ENCODE data around the gene RASD1. TPM values are rescaled to one million over a fixed set of nuclear protein-coding genes. Genes with fewer than 3 reads are reported as not detected.

The RASD1 gene
- total RNA-seq, 1 donor from 2014 or later, result 6.4 TPM

GRCh38 chr17:17469996-17470395 lies 26.2 kb downstream of the RASD1 start:
- Mint-ChIP-seq H3K36me3 (no peaks in the 10 kb centered on the region), H3K4me1 (ENCODE audit: unreplicated experiment) (no peaks in the 10 kb centered on the region), H3K9me3 (no peaks in the 10 kb centered on the region), H3K27ac (no peak overlapping the region), H3K4me3 (no peak overlapping the region), H3K27me3 (peaks cover 63% of the 10 kb centered on the region)
- DNase-seq (ENCODE audit: extremely low spot score, unreplicated experiment), result no peak
- no peak for TF ChIP-seq CTCF (conservative IDR thresholded peaks at IDR 0.05)

- Mint-ChIP-seq H3K36me3 (no peaks in the 10 kb centered on the region), H3K4me3 (no peak overlapping the region), H3K27me3 (peaks cover 69% of the 10 kb centered on the region), H3K9me3 (no peaks in the 10 kb centered on the region), H3K27ac (no peak overlapping the region), H3K4me1 (ENCODE audit: unreplicated experiment) (no peaks in the 10 kb centered on the region)
- no peak for TF ChIP-seq CTCF (conservative IDR thresholded peaks at IDR 0.05)
- no peak for DNase-seq (ENCODE audit: extremely low spot score, unreplicated experiment)
These were observed 26.8 kb downstream of the RASD1 start for GRCh38 chr17:17469358-17469757.

- Mint-ChIP-seq H3K27me3 (peaks cover 70% of the 10 kb centered on the region), H3K4me3 (no peak overlapping the region), H3K4me1 (ENCODE audit: unreplicated experiment) (no peaks in the 10 kb centered on the region), H3K27ac (no peak overlapping the region), H3K36me3 (no peaks in the 10 kb centered on the region), H3K9me3 (no peaks in the 10 kb centered on the region)
- no peak for DNase-seq (ENCODE audit: extremely low spot score, unreplicated experiment)
- no peak for TF ChIP-seq CTCF (conservative IDR thresholded peaks at IDR 0.05)
These were observed 27.8 kb downstream of the RASD1 start for GRCh38 chr17:17468217-17469010.

GRCh38 chr17:17467720-17468119 lies 28.5 kb downstream of the RASD1 start:
- Mint-ChIP-seq H3K4me1 (ENCODE audit: unreplicated experiment) (no peaks in the 10 kb centered on the region), H3K36me3 (no peaks in the 10 kb centered on the region), H3K27me3 (peaks cover 63% of the 10 kb centered on the region), H3K9me3 (no peaks in the 10 kb centered on the region), H3K4me3 (no peak overlapping the region), H3K27ac (no peak overlapping the region)
- no peak for TF ChIP-seq CTCF (conservative IDR thresholded peaks at IDR 0.05)
- DNase-seq (ENCODE audit: extremely low spot score, unreplicated experiment), result no peak

- no peak for DNase-seq (ENCODE audit: extremely low spot score, unreplicated experiment)
- Mint-ChIP-seq H3K9me3 (no peaks in the 10 kb centered on the region), H3K4me3 (no peak overlapping the region), H3K36me3 (no peaks in the 10 kb centered on the region), H3K4me1 (ENCODE audit: unreplicated experiment) (no peaks in the 10 kb centered on the region), H3K27ac (no peak overlapping the region), H3K27me3 (peaks cover 56% of the 10 kb centered on the region)
- TF ChIP-seq CTCF (conservative IDR thresholded peaks at IDR 0.05), result no peak
These were observed 29.2 kb downstream of the RASD1 start for GRCh38 chr17:17467016-17467415.
